ENCODE data around the gene CHTF8.
"Not testable (repeated sequence)": the region's sequence is repeated elsewhere in the genome, so short reads cannot be mapped to it uniquely, and the experiment has no call there.

The CHTF8 gene

DNA sequence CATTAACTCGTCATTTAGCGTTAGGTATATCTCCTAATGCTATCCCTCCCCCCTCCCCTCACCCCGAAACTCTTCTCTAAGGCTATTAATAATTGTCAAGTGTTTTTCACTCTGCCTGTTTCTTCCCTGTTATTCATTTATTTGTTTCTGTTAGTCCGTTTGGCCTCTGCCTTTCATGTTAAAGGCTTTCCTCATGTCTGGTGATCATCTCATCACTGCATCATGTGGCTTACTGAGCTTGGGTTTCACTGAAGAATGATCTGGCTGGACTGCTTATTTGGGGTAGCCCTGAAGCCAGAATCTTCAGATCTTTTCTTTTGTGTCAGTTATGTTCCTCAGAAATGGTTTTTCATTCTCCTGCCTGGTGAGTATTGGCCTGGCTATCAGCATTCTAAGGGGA, 9.5 kb upstream of the CHTF8 start:
- no peaks in the 10 kb centered on the region for H3K9me3 ChIP-seq (ENCODE audit: low read length)
- H2AFZ ChIP-seq (ENCODE audit: low read length), result no peak overlapping the region
- H3K4me2 ChIP-seq (ENCODE audit: low read length), result no peak overlapping the region
- H3K4me3 ChIP-seq (ENCODE audit: low read depth, low read length, poor library complexity, severe bottlenecking), result no peak overlapping the region
- no peak overlapping the region for H3K9ac ChIP-seq (ENCODE audit: low read length)
- peaks cover 89% of the 10 kb centered on the region for H3K36me3 ChIP-seq (ENCODE audit: insufficient read depth, low read length)
- H3K27ac ChIP-seq (ENCODE audit: low read depth, low read length, poor library complexity, severe bottlenecking), result no peak overlapping the region
- no peaks in the 10 kb centered on the region for H3K4me1 ChIP-seq (ENCODE audit: insufficient read depth, low read length, severe bottlenecking)
- no peaks in the 10 kb centered on the region for H3F3A ChIP-seq (ENCODE audit: insufficient read depth, low read length)
- H4K20me1 ChIP-seq (ENCODE audit: insufficient read depth, low read length), result no peaks in the 10 kb centered on the region
- no peaks in the 10 kb centered on the region for H3K27me3 ChIP-seq (ENCODE audit: insufficient read depth, low read length)
- H3K9me2 ChIP-seq (ENCODE audit: low read depth, low read length), result no peaks in the 10 kb centered on the region
- no peak for TF ChIP-seq CTCF (IDR thresholded peaks at IDR 0.05; ENCODE audit: low read length)
- no peak for TF ChIP-seq EZH2 (IDR thresholded peaks at IDR 0.05; ENCODE audit: borderline replicate concordance, low read length)
- H3K79me2 ChIP-seq (ENCODE audit: insufficient read depth, low read length), result 0 out of 2 replicates have a peak, but pooled peaks cover 3% of the 10 kb centered on the region

GRCh38 chr16:69141014-69141413, 8.6 kb upstream of the CHTF8 start:
- Histone ChIP-seq H3K9ac (ENCODE audit: low read length) (no peak overlapping the region), H3K27me3 (ENCODE audit: insufficient read depth, low read length) (no peaks in the 10 kb centered on the region), H3K4me1 (ENCODE audit: insufficient read depth, low read length, severe bottlenecking) (no peaks in the 10 kb centered on the region), H3K36me3 (ENCODE audit: insufficient read depth, low read length) (peaks cover 93% of the 10 kb centered on the region), H3K9me3 (ENCODE audit: low read length) (no peaks in the 10 kb centered on the region), H3K4me3 (ENCODE audit: low read depth, low read length, poor library complexity, severe bottlenecking) (no peak overlapping the region), H3K79me2 (ENCODE audit: insufficient read depth, low read length) (peaks cover 9% of the 10 kb centered on the region; the same call in 1 of the 2 replicates), H3K9me2 (ENCODE audit: low read depth, low read length) (no peaks in the 10 kb centered on the region), H3K27ac (ENCODE audit: low read depth, low read length, poor library complexity, severe bottlenecking) (no peak overlapping the region), H4K20me1 (ENCODE audit: insufficient read depth, low read length) (no peaks in the 10 kb centered on the region), H3K4me2 (ENCODE audit: low read length) (no peak overlapping the region), H3F3A (ENCODE audit: insufficient read depth, low read length) (no peaks in the 10 kb centered on the region), H2AFZ (ENCODE audit: low read length) (no peak overlapping the region)
- TF ChIP-seq EZH2 (IDR thresholded peaks at IDR 0.05; ENCODE audit: borderline replicate concordance, low read length), result no peak
- no peak for TF ChIP-seq CTCF (IDR thresholded peaks at IDR 0.05; ENCODE audit: low read length)

DNA sequence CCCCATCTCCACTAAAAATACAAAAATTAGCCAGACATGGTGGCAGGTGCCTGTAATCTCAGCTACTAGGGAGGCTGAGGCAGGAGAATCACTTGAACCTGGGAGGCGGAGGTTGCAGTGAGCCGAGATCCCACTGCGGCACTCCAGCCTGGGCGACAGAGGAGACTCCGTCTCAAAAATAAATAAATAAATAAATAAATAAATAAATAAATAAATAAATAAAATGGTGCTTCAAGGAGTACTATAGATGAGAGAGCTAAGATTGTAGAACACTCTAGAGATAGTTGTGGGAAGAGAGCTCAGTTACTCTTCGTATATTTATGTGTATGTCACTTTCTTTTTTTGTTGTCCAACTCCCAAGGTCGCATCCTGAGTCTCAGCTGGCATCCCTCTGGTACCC, 7.1 kb upstream of the CHTF8 start:
- not testable (repeated sequence) for H3K4me1 ChIP-seq (ENCODE audit: insufficient read depth, low read length, severe bottlenecking); H3K4me2 ChIP-seq (ENCODE audit: low read length); H3F3A ChIP-seq (ENCODE audit: insufficient read depth, low read length); H3K9me3 ChIP-seq (ENCODE audit: low read length); H3K4me3 ChIP-seq (ENCODE audit: low read depth, low read length, poor library complexity, severe bottlenecking); H3K9me2 ChIP-seq (ENCODE audit: low read depth, low read length); H3K27me3 ChIP-seq (ENCODE audit: insufficient read depth, low read length); H2AFZ ChIP-seq (ENCODE audit: low read length); H4K20me1 ChIP-seq (ENCODE audit: insufficient read depth, low read length); H3K27ac ChIP-seq (ENCODE audit: low read depth, low read length, poor library complexity, severe bottlenecking); H3K9ac ChIP-seq (ENCODE audit: low read length)
- Histone ChIP-seq H3K79me2 (ENCODE audit: insufficient read depth, low read length) (peaks cover 21% of the 10 kb centered on the region), H3K36me3 (ENCODE audit: insufficient read depth, low read length) (peaks cover 91% of the 10 kb centered on the region)

DNA sequence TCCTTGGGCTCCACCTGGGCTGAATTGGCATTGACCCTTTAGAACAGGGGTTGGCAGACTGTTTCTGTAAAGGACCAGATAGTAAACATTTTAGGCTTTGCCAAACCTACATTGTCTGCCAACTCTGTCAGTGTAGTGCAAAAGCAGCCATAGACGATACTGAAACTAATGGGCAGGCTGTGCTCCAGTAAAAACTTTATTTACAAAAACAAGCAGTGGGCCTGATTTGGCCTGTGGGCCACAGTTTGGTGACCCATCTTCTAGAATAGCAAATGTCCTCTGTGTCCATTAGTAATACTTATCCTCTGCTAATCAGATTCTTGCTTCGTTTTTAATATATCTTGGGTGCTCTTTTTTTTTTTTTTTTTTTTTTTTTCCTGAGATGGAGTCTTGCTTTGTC, 6.2 kb upstream of the CHTF8 start:
- TF ChIP-seq CTCF (IDR thresholded peaks at IDR 0.05; ENCODE audit: low read length) (no peak), EZH2 (IDR thresholded peaks at IDR 0.05; ENCODE audit: borderline replicate concordance, low read length) (no peak)
- no peak overlapping the region for H2AFZ ChIP-seq (ENCODE audit: low read length)
- H4K20me1 ChIP-seq (ENCODE audit: insufficient read depth, low read length), result no peaks in the 10 kb centered on the region
- no peaks in the 10 kb centered on the region for H3K9me3 ChIP-seq (ENCODE audit: low read length)
- H3K4me3 ChIP-seq (ENCODE audit: low read depth, low read length, poor library complexity, severe bottlenecking), result no peak overlapping the region
- H3K79me2 ChIP-seq (ENCODE audit: insufficient read depth, low read length), result peaks cover 29% of the 10 kb centered on the region
- no peak overlapping the region for H3K27ac ChIP-seq (ENCODE audit: low read depth, low read length, poor library complexity, severe bottlenecking)
- H3K27me3 ChIP-seq (ENCODE audit: insufficient read depth, low read length), result no peaks in the 10 kb centered on the region
- no peak overlapping the region for H3K9ac ChIP-seq (ENCODE audit: low read length)
- no peaks in the 10 kb centered on the region for H3K9me2 ChIP-seq (ENCODE audit: low read depth, low read length)
- peaks cover 91% of the 10 kb centered on the region for H3K36me3 ChIP-seq (ENCODE audit: insufficient read depth, low read length)
- no peaks in the 10 kb centered on the region for H3F3A ChIP-seq (ENCODE audit: insufficient read depth, low read length)
- peaks cover 12% of the 10 kb centered on the region for H3K4me1 ChIP-seq (ENCODE audit: insufficient read depth, low read length, severe bottlenecking)
- no peak overlapping the region for H3K4me2 ChIP-seq (ENCODE audit: low read length)
